ENCODE data around the gene NR1I2.

The NR1I2 gene

GRCh38 chr3:119778811-119779210, 3.1 kb upstream of the NR1I2 start:
- in situ Hi-C loops (cut with MboI; ENCODE audit: low sequenced_read_pairs) = no loop called here

GRCh38 chr3:119779731-119780383, 2.0 kb upstream of the NR1I2 start:
- in situ Hi-C loops (cut with MboI; ENCODE audit: low sequenced_read_pairs) = no loop called here

GRCh38 chr3:119782460-119782859, 559 bp downstream of the NR1I2 start:
- in situ Hi-C loops (cut with MboI; ENCODE audit: low sequenced_read_pairs) = no loop called here

GRCh38 chr3:119783255-119783654, 1.4 kb downstream of the NR1I2 start:
- in situ Hi-C loops (cut with MboI; ENCODE audit: low sequenced_read_pairs) = no loop called here

GRCh38 chr3:119783883-119784282, 2.0 kb downstream of the NR1I2 start:
- in situ Hi-C loops (cut with MboI; ENCODE audit: low sequenced_read_pairs) = no loop called here

GRCh38 chr3:119786409-119786808, 4.5 kb downstream of the NR1I2 start:
- in situ Hi-C loops (cut with MboI; ENCODE audit: low sequenced_read_pairs) = no loop called here

GRCh38 chr3:119790369-119790768, 8.5 kb downstream of the NR1I2 start:
- in situ Hi-C loops (cut with MboI; ENCODE audit: low sequenced_read_pairs) = no loop called here

- in situ Hi-C loops (cut with MboI; ENCODE audit: low sequenced_read_pairs) = no loop called here
Observed at GRCh38 chr3:119792270-119792669, 10.4 kb downstream of the NR1I2 start.

GRCh38 chr3:119794401-119794800, 12.5 kb downstream of the NR1I2 start:
- in situ Hi-C loops (cut with MboI; ENCODE audit: low sequenced_read_pairs) = no loop called here

GRCh38 chr3:119794971-119795612, 13.2 kb downstream of the NR1I2 start:
- in situ Hi-C loops (cut with MboI; ENCODE audit: low sequenced_read_pairs) = no loop called here

GRCh38 chr3:119795849-119796248, 13.9 kb downstream of the NR1I2 start:
- in situ Hi-C loops (cut with MboI; ENCODE audit: low sequenced_read_pairs) = no loop called here

GRCh38 chr3:119796368-119796767, 14.5 kb downstream of the NR1I2 start:
- in situ Hi-C loops (cut with MboI; ENCODE audit: low sequenced_read_pairs) = no loop called here

- in situ Hi-C loops (cut with MboI; ENCODE audit: low sequenced_read_pairs) = no loop called here
Observed at GRCh38 chr3:119796785-119797184, 14.9 kb downstream of the NR1I2 start.

- in situ Hi-C loops (cut with MboI; ENCODE audit: low sequenced_read_pairs) = no loop called here
Observed at GRCh38 chr3:119800844-119801243, 18.9 kb downstream of the NR1I2 start.

GRCh38 chr3:119808244-119808643, 26.3 kb downstream of the NR1I2 start:
- in situ Hi-C loops (cut with MboI; ENCODE audit: low sequenced_read_pairs) = no loop called here

- in situ Hi-C loops (cut with MboI; ENCODE audit: low sequenced_read_pairs) = no loop called here
Observed at GRCh38 chr3:119808843-119809242, 26.9 kb downstream of the NR1I2 start.

GRCh38 chr3:119809249-119810017, 27.5 kb downstream of the NR1I2 start:
- in situ Hi-C loops (cut with MboI; ENCODE audit: low sequenced_read_pairs) = no loop called here

- in situ Hi-C loops (cut with MboI; ENCODE audit: low sequenced_read_pairs) = no loop called here
Observed at GRCh38 chr3:119810018-119810435, 28.1 kb downstream of the NR1I2 start.

- in situ Hi-C loops (cut with MboI; ENCODE audit: low sequenced_read_pairs) = no loop called here
Observed at GRCh38 chr3:119812491-119813058, 30.7 kb downstream of the NR1I2 start.

GRCh38 chr3:119815716-119816115, 33.8 kb downstream of the NR1I2 start:
- in situ Hi-C loops (cut with MboI; ENCODE audit: low sequenced_read_pairs) = no loop called here

- in situ Hi-C loops (cut with MboI; ENCODE audit: low sequenced_read_pairs) = no loop called here
Observed at GRCh38 chr3:119817071-119817470, 35.2 kb downstream of the NR1I2 start.
